OCI-LY1 (cell line): Measurements from ENCODE around the gene CDKN1C.
A peak's percentile ranks its signal among the peaks of the same experiment; 100 is the strongest.

Experiments used
- H2AFZ ChIP-seq: fragments of 200-600 bp; sonication (generic), shearing (Covaris generic); 2 replicates; pipeline ENCODE4 v1.6.0; 2014; ENCODE audit warnings: antibody characterized with exemption, mild to moderate bottlenecking, low read length
- H3F3A ChIP-seq: fragments of 200-600 bp; sonication (generic), shearing (Covaris generic); 2 replicates; pipeline ENCODE4 v1.6.0; 2014; ENCODE audit warnings: mild to moderate bottlenecking, antibody characterized with exemption, low read length, moderate library complexity; ENCODE audit not compliant: insufficient read depth
- H3K27ac ChIP-seq: fragments of 200-600 bp; sonication (generic); 2 replicates; pipeline ENCODE4 v1.5.1; 2014; ENCODE audit warnings: low read length, mixed run types, mild to moderate bottlenecking, low read depth; ENCODE audit not compliant: poor library complexity, severe bottlenecking
- H3K27me3 ChIP-seq: fragments of 200-600 bp; sonication (generic); 2 replicates; pipeline ENCODE4 v1.6.0; 2014; ENCODE audit warnings: antibody characterized with exemption, mild to moderate bottlenecking, low read length, moderate library complexity; ENCODE audit not compliant: insufficient read depth
- H3K36me3 ChIP-seq: fragments of 200-600 bp; sonication (generic); 2 replicates; pipeline ENCODE4 v1.6.1; 2014; ENCODE audit warnings: mild to moderate bottlenecking, antibody characterized with exemption, low read length, moderate library complexity, mixed read lengths; ENCODE audit not compliant: insufficient read depth
- H3K4me1 ChIP-seq: fragments of 200-600 bp; sonication (generic); 2 replicates; pipeline ENCODE4 v1.5.1; 2014; ENCODE audit warnings: mild to moderate bottlenecking, low read length, moderate library complexity; ENCODE audit not compliant: insufficient read depth, severe bottlenecking
- H3K4me2 ChIP-seq: fragments of 200-600 bp; sonication (generic), shearing (Covaris generic); 2 replicates; pipeline ENCODE4 v1.6.1; 2014; ENCODE audit warnings: low read length
- H3K4me3 ChIP-seq: fragments of 200-600 bp; sonication (generic); 2 replicates; pipeline ENCODE4 v1.5.1; 2014; ENCODE audit warnings: low read length, low read depth, mild to moderate bottlenecking, mixed read lengths; ENCODE audit not compliant: poor library complexity, severe bottlenecking
- H3K79me2 ChIP-seq: fragments of 200-600 bp; shearing (Covaris generic); 2 replicates; pipeline ENCODE4 v1.6.1; 2016; ENCODE audit warnings: mixed run types, low read length, mixed read lengths; ENCODE audit not compliant: insufficient read depth
- H3K9ac ChIP-seq: fragments of 200-600 bp; sonication (generic), shearing (Covaris generic); 2 replicates; pipeline ENCODE4 v1.6.1; 2014; ENCODE audit warnings: mild to moderate bottlenecking, low read length, mixed read lengths
- H3K9me2 ChIP-seq: fragments of 200-600 bp; sonication (generic), shearing (Covaris generic); 2 replicates; pipeline ENCODE4 v1.6.1; 2014; ENCODE audit warnings: low read depth, mild to moderate bottlenecking, low read length, mixed read lengths
- H3K9me3 ChIP-seq: fragments of 200-600 bp; shearing (Covaris generic); 2 replicates; pipeline ENCODE4 v1.6.1; 2014; ENCODE audit warnings: low read length, mixed read lengths
- H4K20me1 ChIP-seq: fragments of 200-600 bp; sonication (generic), shearing (Covaris generic); 2 replicates; pipeline ENCODE4 v1.6.0; 2016; ENCODE audit warnings: mild to moderate bottlenecking, low read length; ENCODE audit not compliant: insufficient read depth
- EZH2 ChIP-seq: fragments of 200-600 bp; sonication (generic), shearing (Covaris generic); IDR thresholded peaks from 2 replicates; pipeline ENCODE4 v1.8.0; 2017; ENCODE audit warnings: borderline replicate concordance, mixed run types, mild to moderate bottlenecking, antibody characterized with exemption, low read length, moderate library complexity, mixed read lengths
- TF ChIP-seq, protein P1 (sequence below): fragments of 200-600 bp; sonication (generic), shearing (Covaris generic); IDR thresholded peaks from 2 replicates; pipeline ENCODE4 v1.5.1; 2017; ENCODE audit warnings: mild to moderate bottlenecking, antibody characterized with exemption, low read length, moderate library complexity, mixed read lengths

CDKN1C gene

DNA sequence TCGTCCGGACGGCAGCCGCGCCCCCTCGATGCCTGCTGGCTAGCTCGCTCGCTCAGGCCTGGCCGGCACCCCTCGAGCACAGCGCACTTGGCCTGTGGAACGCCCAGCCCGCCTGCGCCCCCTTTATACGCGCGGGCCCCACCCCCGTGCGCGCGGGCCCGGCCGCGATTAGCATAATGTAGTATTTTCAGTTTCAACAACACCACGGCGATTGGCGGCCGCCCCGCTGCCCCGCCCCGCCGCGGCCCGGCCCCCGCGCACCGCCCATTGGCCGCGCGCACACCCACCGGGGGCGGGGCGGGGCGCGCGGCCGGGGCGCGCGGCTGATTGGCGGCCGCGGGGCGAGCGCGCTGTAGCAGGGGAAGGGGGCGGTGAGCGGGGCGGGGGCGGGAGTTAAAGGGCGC lies at the start of gene CDKN1C:
Gene CDKN1C (minus strand): TSS at position 98 of the 404 bp plus-strand sequence. CDS start 319 bp downstream, outside the sequence.
- no peak within 1 kb of the TSS for H3K9ac ChIP-seq
- H3K9me3 ChIP-seq = no peaks in the 10 kb centered on the region
- no peaks in the 10 kb centered on the region for H3K36me3 ChIP-seq
- no peaks in the 10 kb centered on the region for H3F3A ChIP-seq
- peaks cover 7% of the 10 kb centered on the region; the same call in 1 of the 2 replicates for H3K27me3 ChIP-seq
- no peak within 1 kb of the TSS for H3K27ac ChIP-seq
- H3K79me2 ChIP-seq = no peaks in the 10 kb centered on the region
- H3K9me2 ChIP-seq = no peaks in the 10 kb centered on the region
- H3K4me3 ChIP-seq = peak within 1 kb of the TSS; percentile 25
- no peak within 1 kb of the TSS for H2AFZ ChIP-seq
- no peak within 1 kb of the TSS for H3K4me2 ChIP-seq
- TF ChIP-seq EZH2 = no peak
- TF ChIP-seq, protein P1, sequence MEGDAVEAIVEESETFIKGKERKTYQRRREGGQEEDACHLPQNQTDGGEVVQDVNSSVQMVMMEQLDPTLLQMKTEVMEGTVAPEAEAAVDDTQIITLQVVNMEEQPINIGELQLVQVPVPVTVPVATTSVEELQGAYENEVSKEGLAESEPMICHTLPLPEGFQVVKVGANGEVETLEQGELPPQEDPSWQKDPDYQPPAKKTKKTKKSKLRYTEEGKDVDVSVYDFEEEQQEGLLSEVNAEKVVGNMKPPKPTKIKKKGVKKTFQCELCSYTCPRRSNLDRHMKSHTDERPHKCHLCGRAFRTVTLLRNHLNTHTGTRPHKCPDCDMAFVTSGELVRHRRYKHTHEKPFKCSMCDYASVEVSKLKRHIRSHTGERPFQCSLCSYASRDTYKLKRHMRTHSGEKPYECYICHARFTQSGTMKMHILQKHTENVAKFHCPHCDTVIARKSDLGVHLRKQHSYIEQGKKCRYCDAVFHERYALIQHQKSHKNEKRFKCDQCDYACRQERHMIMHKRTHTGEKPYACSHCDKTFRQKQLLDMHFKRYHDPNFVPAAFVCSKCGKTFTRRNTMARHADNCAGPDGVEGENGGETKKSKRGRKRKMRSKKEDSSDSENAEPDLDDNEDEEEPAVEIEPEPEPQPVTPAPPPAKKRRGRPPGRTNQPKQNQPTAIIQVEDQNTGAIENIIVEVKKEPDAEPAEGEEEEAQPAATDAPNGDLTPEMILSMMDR = no peak
- no peaks in the 10 kb centered on the region for H4K20me1 ChIP-seq
- H3K4me1 ChIP-seq = no peaks in the 10 kb centered on the region

DNA sequence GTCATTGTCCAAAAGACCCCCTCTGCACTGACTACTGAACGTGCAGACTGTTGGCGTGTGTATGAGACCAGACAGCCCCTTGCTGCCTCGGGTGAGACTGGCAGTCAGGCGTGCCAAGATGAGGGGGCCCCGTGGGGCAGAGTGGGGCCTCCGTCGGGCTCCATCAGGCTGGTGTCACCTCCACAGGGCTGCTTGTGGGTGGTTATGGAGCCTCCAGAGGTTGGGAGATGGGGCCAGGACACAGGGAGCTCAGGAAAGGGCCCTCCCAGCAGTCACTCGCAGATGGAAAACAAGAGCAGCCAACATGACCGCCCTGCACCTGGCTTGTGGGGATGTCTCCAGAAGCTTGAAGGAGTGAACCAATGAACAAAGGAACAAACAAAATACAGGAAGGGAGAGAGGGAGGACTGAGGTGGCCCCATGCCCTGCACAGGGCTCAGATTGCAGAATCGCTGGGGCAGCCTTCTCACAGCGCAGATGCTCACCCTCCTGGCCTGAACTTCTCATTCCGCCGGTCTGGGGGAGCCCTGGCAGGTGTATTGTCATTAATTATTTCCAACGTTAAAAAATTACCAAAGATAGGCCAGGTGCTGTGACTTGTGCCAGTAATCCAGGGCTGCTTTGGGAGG lies 49.1 kb upstream of the CDKN1C start:
- Histone ChIP-seq H3K9me2 (no peaks in the 10 kb centered on the region), H2AFZ (no peak overlapping the region), H3K27ac (no peak overlapping the region), H3K9me3 (peaks cover 13% of the 10 kb centered on the region), H3K4me2 (no peak overlapping the region), H3F3A (no peaks in the 10 kb centered on the region), H3K4me3 (no peak overlapping the region), H3K27me3 (no peaks in the 10 kb centered on the region), H3K79me2 (no peaks in the 10 kb centered on the region), H3K9ac (no peak overlapping the region), H3K4me1 (no peaks in the 10 kb centered on the region), H3K36me3 (no peaks in the 10 kb centered on the region), H4K20me1 (no peaks in the 10 kb centered on the region)
- TF ChIP-seq, protein P1 = no peak
- TF ChIP-seq EZH2 = no peak

DNA sequence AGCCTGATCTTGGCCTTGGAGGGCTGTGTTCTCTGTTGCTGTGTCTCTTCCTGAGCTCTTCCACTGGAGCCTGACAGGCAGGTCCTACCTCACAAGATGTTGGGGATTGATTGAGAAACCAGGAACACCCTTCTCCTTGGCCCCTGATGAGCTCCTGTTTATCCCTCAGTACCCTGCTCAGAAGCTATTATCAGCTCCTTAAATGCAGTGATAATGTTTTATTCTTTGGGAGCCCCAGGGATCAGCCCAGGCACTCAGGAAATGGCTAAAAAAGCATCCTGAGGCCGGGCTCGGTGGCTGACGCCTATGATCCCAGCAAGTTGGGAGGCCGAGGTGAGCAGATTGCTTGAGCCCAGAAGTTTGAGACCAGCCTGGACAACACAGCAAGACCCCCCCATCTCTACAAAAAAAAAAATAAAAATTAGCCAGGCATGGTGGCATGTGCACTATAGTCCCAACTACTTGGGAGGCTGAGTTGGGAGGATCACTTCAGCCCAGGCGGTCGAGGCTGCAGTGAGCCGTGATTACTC lies 48.5 kb upstream of the CDKN1C start:
- H3K27ac ChIP-seq = no peak overlapping the region
- H2AFZ ChIP-seq = no peak overlapping the region
- H3K27me3 ChIP-seq = no peaks in the 10 kb centered on the region
- H3K9ac ChIP-seq = no peak overlapping the region
- H3K36me3 ChIP-seq = no peaks in the 10 kb centered on the region
- H3K4me2 ChIP-seq = no peak overlapping the region
- no peaks in the 10 kb centered on the region for H3K9me2 ChIP-seq
- H3K9me3 ChIP-seq = peaks cover 8% of the 10 kb centered on the region
- no peaks in the 10 kb centered on the region for H4K20me1 ChIP-seq
- H3K4me1 ChIP-seq = no peaks in the 10 kb centered on the region
- H3K79me2 ChIP-seq = no peaks in the 10 kb centered on the region
- TF ChIP-seq, protein P1 = no peak
- TF ChIP-seq EZH2 = no peak
- no peak overlapping the region for H3K4me3 ChIP-seq
- no peaks in the 10 kb centered on the region for H3F3A ChIP-seq
